ENCODE results near the gene ZPBP. TPM values are rescaled to one million over a fixed set of nuclear protein-coding genes. Genes with fewer than 3 reads are reported as not detected.

The ZPBP gene
- total RNA-seq, 2 donors from 2014 or later, result 13.6 TPM; not detected in 1

DNA sequence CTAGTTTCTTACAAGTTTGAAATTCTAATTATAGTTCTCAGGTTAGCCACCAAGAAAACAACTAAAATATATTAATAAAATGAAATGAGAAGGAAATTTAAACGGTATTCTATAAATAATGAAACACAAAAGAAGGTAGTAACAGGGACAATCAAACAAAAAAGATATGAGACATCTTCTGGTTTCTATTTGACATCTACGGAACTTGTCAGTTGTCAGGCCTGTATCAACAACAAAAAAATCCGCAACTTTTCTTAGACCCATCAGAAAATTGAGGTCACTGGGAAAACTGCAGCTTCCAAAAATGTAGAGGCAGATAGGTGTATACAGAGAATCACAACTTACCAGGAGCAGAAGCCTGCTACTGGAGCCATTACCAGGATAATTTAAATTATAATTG lies 70.6 kb downstream of the ZPBP start:
- TF ChIP-seq, protein P1, sequence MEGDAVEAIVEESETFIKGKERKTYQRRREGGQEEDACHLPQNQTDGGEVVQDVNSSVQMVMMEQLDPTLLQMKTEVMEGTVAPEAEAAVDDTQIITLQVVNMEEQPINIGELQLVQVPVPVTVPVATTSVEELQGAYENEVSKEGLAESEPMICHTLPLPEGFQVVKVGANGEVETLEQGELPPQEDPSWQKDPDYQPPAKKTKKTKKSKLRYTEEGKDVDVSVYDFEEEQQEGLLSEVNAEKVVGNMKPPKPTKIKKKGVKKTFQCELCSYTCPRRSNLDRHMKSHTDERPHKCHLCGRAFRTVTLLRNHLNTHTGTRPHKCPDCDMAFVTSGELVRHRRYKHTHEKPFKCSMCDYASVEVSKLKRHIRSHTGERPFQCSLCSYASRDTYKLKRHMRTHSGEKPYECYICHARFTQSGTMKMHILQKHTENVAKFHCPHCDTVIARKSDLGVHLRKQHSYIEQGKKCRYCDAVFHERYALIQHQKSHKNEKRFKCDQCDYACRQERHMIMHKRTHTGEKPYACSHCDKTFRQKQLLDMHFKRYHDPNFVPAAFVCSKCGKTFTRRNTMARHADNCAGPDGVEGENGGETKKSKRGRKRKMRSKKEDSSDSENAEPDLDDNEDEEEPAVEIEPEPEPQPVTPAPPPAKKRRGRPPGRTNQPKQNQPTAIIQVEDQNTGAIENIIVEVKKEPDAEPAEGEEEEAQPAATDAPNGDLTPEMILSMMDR (IDR thresholded peaks at IDR 0.05), result no peak
- TF ChIP-seq POLR2AphosphoS5 (IDR thresholded peaks at IDR 0.05) (no peak), POLR2A (IDR thresholded peaks at IDR 0.05) (no peak)
- intact Hi-C loops (cut with DNase I), result no loop called here
- Histone ChIP-seq H3K4me3 (no peak overlapping the region), H3K9me3 (no peaks in the 10 kb centered on the region), H3K27ac (no peak overlapping the region), H3K27me3 (replicated peaks; ENCODE audit: insufficient read depth) (no peaks in the 10 kb centered on the region), H3K4me1 (replicated peaks) (no peaks in the 10 kb centered on the region), H3K36me3 (no peaks in the 10 kb centered on the region)
- WGBS, result 81% methylated on average over 3 of the region's 3 CpGs
- DNase-seq (ENCODE audit: low spot score), result no peak

DNA sequence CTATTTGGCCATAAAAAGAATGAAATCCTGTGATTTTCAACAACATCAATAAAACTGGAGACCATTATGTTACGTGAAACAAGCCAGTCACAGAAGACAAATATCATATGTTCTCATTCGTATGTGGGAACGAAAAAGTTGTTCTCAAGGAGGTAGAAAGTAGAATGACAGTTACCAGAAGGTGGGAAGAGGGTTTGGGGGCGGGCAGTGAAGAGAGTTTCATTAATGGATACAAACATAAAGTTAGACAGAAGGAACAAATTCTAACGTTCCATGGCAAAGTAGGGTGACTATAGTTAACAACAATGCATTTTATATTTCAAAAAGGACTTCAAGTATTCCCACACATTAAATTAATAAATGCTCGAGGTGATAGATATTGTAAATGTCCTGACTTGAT lies 97.4 kb downstream of the ZPBP start:
- DNase-seq (ENCODE audit: low spot score), result no peak
- Histone ChIP-seq H3K36me3 (no peaks in the 10 kb centered on the region), H3K27me3 (replicated peaks; ENCODE audit: insufficient read depth) (no peaks in the 10 kb centered on the region), H3K4me3 (no peak overlapping the region), H3K4me1 (replicated peaks) (no peaks in the 10 kb centered on the region), H3K27ac (no peak overlapping the region), H3K9me3 (no peaks in the 10 kb centered on the region)
- WGBS, result 84% methylated on average over 6 of the region's 6 CpGs
- TF ChIP-seq POLR2A (IDR thresholded peaks at IDR 0.05) (no peak), POLR2AphosphoS5 (IDR thresholded peaks at IDR 0.05) (no peak)
- TF ChIP-seq, protein P1 (IDR thresholded peaks at IDR 0.05), result no peak
- intact Hi-C loops (cut with DNase I), result no loop called here

- no peaks in the 10 kb centered on the region for H3K9me3 ChIP-seq
- TF ChIP-seq POLR2AphosphoS5 (IDR thresholded peaks at IDR 0.05) (no peak), POLR2A (IDR thresholded peaks at IDR 0.05) (no peak)
- TF ChIP-seq, protein P1 (IDR thresholded peaks at IDR 0.05), result no peak
- no peaks in the 10 kb centered on the region for H3K27me3 ChIP-seq (replicated peaks; ENCODE audit: insufficient read depth)
- H3K4me3 ChIP-seq, result no peak overlapping the region
- no peaks in the 10 kb centered on the region for H3K36me3 ChIP-seq
- 87% methylated on average over 5 of the region's 5 CpGs for WGBS
- H3K27ac ChIP-seq, result no peak overlapping the region
- no peaks in the 10 kb centered on the region for H3K4me1 ChIP-seq (replicated peaks)
- no peak for DNase-seq (ENCODE audit: low spot score)
- intact Hi-C loops (cut with DNase I), result no loop called here
Measured at GRCh38 chr7:49986191-49986590, 106.9 kb downstream of the ZPBP start.

DNA sequence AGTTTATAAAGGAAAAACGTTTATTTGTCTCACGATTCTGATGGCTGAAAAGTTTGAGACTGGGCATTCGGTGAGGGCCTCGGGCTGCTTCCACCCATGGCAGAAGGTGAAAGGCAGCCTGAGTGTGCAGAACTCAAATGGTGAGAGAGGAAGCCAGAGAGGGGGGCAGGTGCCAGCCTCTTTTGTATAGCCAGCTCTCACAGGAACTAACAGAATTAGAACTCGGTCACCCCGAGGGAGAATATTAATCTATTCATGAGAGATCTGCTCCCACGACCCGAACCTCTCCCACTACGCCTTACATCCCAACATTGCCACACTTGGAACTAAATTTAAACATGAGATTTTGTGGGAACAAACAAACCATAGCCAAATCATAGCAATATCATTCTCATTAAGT lies 112.6 kb downstream of the ZPBP start:
- intact Hi-C loops (cut with DNase I), result no loop called here
- Histone ChIP-seq H3K36me3 (no peaks in the 10 kb centered on the region), H3K27me3 (replicated peaks; ENCODE audit: insufficient read depth) (no peaks in the 10 kb centered on the region), H3K4me1 (replicated peaks) (no peaks in the 10 kb centered on the region), H3K27ac (no peak overlapping the region), H3K9me3 (no peaks in the 10 kb centered on the region), H3K4me3 (no peak overlapping the region)
- WGBS, result 75% methylated on average over 9 of the region's 9 CpGs
- DNase-seq (ENCODE audit: low spot score), result no peak
- TF ChIP-seq, protein P1 (IDR thresholded peaks at IDR 0.05), result no peak
- TF ChIP-seq POLR2AphosphoS5 (IDR thresholded peaks at IDR 0.05) (no peak), POLR2A (IDR thresholded peaks at IDR 0.05) (no peak)

- TF ChIP-seq POLR2AphosphoS5 (IDR thresholded peaks at IDR 0.05) (no peak), POLR2A (IDR thresholded peaks at IDR 0.05) (no peak)
- TF ChIP-seq, protein P1 (IDR thresholded peaks at IDR 0.05), result no peak
- H3K4me1 ChIP-seq (replicated peaks), result no peaks in the 10 kb centered on the region
- H3K4me3 ChIP-seq, result no peak overlapping the region
- H3K27me3 ChIP-seq (replicated peaks; ENCODE audit: insufficient read depth), result no peaks in the 10 kb centered on the region
- H3K9me3 ChIP-seq, result no peaks in the 10 kb centered on the region
- intact Hi-C loops (cut with DNase I), result no loop called here
- H3K36me3 ChIP-seq, result no peaks in the 10 kb centered on the region
- no peak overlapping the region for H3K27ac ChIP-seq
- 88% methylated on average over 1 of the region's 1 CpG for WGBS
- no peak for DNase-seq (ENCODE audit: low spot score)
Measured at GRCh38 chr7:49976238-49976637, 116.8 kb downstream of the ZPBP start.

Data from prostate gland (tissue), 2 donors.